Measurements from ENCODE around the gene CLEC20A.

- TF ChIP-seq CTCF (optimal IDR thresholded peaks at IDR 0.05 in 1 of 3, IDR thresholded peaks at IDR 0.05 in 1 of 3, conservative IDR thresholded peaks at IDR 0.05 in 1 of 3; ENCODE audit: extremely low read depth in 1 of 3, insufficient read depth in 2 of 3, low read length in 3 of 3) (no peak), EZH2 (IDR thresholded peaks at IDR 0.05; ENCODE audit: low read length) (no peak)
Observed at GRCh38 chr1:178484698-178485225, 12.0 kb downstream of the CLEC20A start.

Measured in keratinocyte (primary cell).